ENCODE measurements around the gene TAOK1.
"Not testable (repeated sequence)": the region's sequence is repeated elsewhere in the genome, so short reads cannot be mapped to it uniquely, and the experiment has no call there.

The TAOK1 gene

GRCh38 chr17:29469276-29469675 lies 79.1 kb downstream of the TAOK1 start (continued):
- TF ChIP-seq PBX3 (CRISPR knock-in tag; IDR thresholded peaks at IDR 0.05) (no peak), ZNF138 (tag by site-specific recombination; IDR thresholded peaks at IDR 0.05; ENCODE audit: borderline replicate concordance) (no peak)

- CTCF ChIA-PET, result interaction anchor here (1.1 kb wide), 1 partner anchor 104 kb away, joined by 3 read pairs; no protein-coding TSS in a partner anchor
- H3K4me3 ChIP-seq (ENCODE audit: low read depth, low read length); H3K27ac ChIP-seq (ENCODE audit: extremely low read depth, low read depth, low read length); H3K9me3 ChIP-seq (ENCODE audit: control insufficient read depth, insufficient read depth, low read depth, low read length); POLR2A ChIA-PET; H3K4me1 ChIP-seq (ENCODE audit: control insufficient read depth, insufficient read depth, low read length): not testable (repeated sequence)
- peaks cover 39 to 68% of the 10 kb centered on the region in 2 experiments for H3K36me3 ChIP-seq (ENCODE audit: control insufficient read depth in 2 of 2, insufficient read depth in 1 of 2, low read length in 2 of 2)
Measured at GRCh38 chr17:29473437-29473836, 83.3 kb downstream of the TAOK1 start.

GRCh38 chr17:29474297-29474696 lies 84.1 kb downstream of the TAOK1 start:
- CTCF ChIA-PET, result interaction anchor here (0.6 kb wide), 1 partner anchor 866 kb away, joined by 3 read pairs; no protein-coding TSS in a partner anchor
- Histone ChIP-seq H3K4me1 (ENCODE audit: control insufficient read depth, insufficient read depth, low read length) (no peaks in the 10 kb centered on the region), H3K36me3 (ENCODE audit: control insufficient read depth in 2 of 2, insufficient read depth in 1 of 2, low read length in 2 of 2) (peaks cover 42 to 64% of the 10 kb centered on the region in 2 experiments), H3K4me3 (ENCODE audit: low read depth, low read length) (no peak overlapping the region), H3K9me3 (ENCODE audit: control insufficient read depth, insufficient read depth, low read depth, low read length) (no peaks in the 10 kb centered on the region), H3K27ac (ENCODE audit: extremely low read depth, low read depth, low read length) (no peak overlapping the region)
- POLR2A ChIA-PET, result no interaction called here
- TF ChIP-seq TCF7L2 (IDR thresholded peaks at IDR 0.05; ENCODE audit: borderline replicate concordance, low read depth, low read length), result no peak

DNA sequence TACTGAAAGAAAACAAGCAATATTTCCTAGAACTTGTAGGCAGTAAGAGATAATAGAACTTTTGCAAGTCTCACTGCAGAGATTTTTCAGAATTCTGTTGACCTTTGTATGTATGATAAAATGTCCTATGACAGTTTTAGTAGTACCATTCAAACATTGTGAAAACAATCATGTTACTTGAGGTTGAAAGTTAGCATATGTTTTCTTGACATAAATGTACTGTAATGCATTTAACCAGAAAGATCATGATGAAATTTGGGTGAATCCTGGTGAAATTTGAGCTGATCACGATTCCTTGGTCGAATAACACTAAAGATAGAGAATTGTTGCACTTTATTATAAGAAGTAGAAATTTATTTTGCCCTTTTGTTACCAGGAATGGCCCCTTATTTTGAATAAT lies 85.7 kb downstream of the TAOK1 start:
- POLR2A ChIA-PET, result no interaction called here
- H3K36me3 ChIP-seq (ENCODE audit: control insufficient read depth in 2 of 2, insufficient read depth in 1 of 2, low read length in 2 of 2), result peaks cover 46 to 65% of the 10 kb centered on the region in 2 experiments
- TF ChIP-seq ZNF529 (tag by site-specific recombination; IDR thresholded peaks at IDR 0.05; ENCODE audit: insufficient replicate concordance) (no peak), TSHZ1 (tag by site-specific recombination; IDR thresholded peaks at IDR 0.05; ENCODE audit: borderline replicate concordance) (no peak), WT1 (tag by site-specific recombination; IDR thresholded peaks at IDR 0.05) (no peak), ZNF248 (tag by site-specific recombination; IDR thresholded peaks at IDR 0.05) (no peak), ZNF16 (tag by site-specific recombination; IDR thresholded peaks at IDR 0.05; ENCODE audit: low read depth) (no peak), ZEB2 (tag by site-specific recombination; IDR thresholded peaks at IDR 0.05) (no peak), ZNF37A (tag by site-specific recombination; IDR thresholded peaks at IDR 0.05) (no peak), ZNF24 (tag by site-specific recombination; IDR thresholded peaks at IDR 0.05) (no peak), ZNF239 (tag by site-specific recombination; IDR thresholded peaks at IDR 0.05) (no peak), OVOL3 (tag by site-specific recombination; IDR thresholded peaks at IDR 0.05) (no peak), ZNF623 (tag by site-specific recombination; IDR thresholded peaks at IDR 0.05) (no peak), ZSCAN4 (tag by site-specific recombination; IDR thresholded peaks at IDR 0.05) (no peak), ZNF610 (tag by site-specific recombination; IDR thresholded peaks at IDR 0.05; ENCODE audit: borderline replicate concordance) (no peak)
- TF ChIP-seq, protein P1, sequence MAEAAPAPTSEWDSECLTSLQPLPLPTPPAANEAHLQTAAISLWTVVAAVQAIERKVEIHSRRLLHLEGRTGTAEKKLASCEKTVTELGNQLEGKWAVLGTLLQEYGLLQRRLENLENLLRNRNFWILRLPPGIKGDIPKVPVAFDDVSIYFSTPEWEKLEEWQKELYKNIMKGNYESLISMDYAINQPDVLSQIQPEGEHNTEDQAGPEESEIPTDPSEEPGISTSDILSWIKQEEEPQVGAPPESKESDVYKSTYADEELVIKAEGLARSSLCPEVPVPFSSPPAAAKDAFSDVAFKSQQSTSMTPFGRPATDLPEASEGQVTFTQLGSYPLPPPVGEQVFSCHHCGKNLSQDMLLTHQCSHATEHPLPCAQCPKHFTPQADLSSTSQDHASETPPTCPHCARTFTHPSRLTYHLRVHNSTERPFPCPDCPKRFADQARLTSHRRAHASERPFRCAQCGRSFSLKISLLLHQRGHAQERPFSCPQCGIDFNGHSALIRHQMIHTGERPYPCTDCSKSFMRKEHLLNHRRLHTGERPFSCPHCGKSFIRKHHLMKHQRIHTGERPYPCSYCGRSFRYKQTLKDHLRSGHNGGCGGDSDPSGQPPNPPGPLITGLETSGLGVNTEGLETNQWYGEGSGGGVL (tag by site-specific recombination; IDR thresholded peaks at IDR 0.05), result no peak

More for the DNA sequence above, 85.7 kb downstream of the TAOK1 start:
- H3K4me1 ChIP-seq (ENCODE audit: control insufficient read depth, insufficient read depth, low read length), result no peaks in the 10 kb centered on the region
- CTCF ChIA-PET, result no interaction called here
- H3K27ac ChIP-seq (ENCODE audit: extremely low read depth, low read depth, low read length), result no peak overlapping the region
- no peaks in the 10 kb centered on the region for H3K9me3 ChIP-seq (ENCODE audit: control insufficient read depth, insufficient read depth, low read depth, low read length)
- no peak overlapping the region for H3K4me3 ChIP-seq (ENCODE audit: low read depth, low read length)

All from HEK293 (cell line).